HCT116 (cell line): Measurements from ENCODE around the gene BMP8B. TPM values are rescaled to one million over a fixed set of nuclear protein-coding genes. Genes with fewer than 3 reads are reported as not detected.

Source experiments
- ATAC-seq: fragments of 200-7000 bp; cut with Tn5 transposase; 2 replicates; pipeline ENCODE4 v1.9.1; 2020; ENCODE audit warnings: mild to moderate bottlenecking, moderate library complexity
- BruUV-seq: library from RNA; stranded (reverse); fragments of 400-500 nt; replicated peaks from 2 replicates; lab custom pipeline; 2021; lab: Mats Ljungman, UMichigan
- CTCF ChIA-PET: fragments of 300-600 bp; sonication (Branson Sonifier 250); formaldehyde crosslinking; loops from one replicate; lab custom pipeline; 2021; ENCODE audit warnings: antibody characterized with exemption; lab: Charles Lee
- POLR2A ChIA-PET: fragments of 300-600, 350-600 bp; sonication (Branson Sonifier 250); formaldehyde crosslinking; loops from one replicate; lab custom pipeline; 2021; ENCODE audit warnings: antibody characterized with exemption; lab: Charles Lee
- RAD21 ChIA-PET, 2 experiments: fragments of 300-600 bp; sonication (Branson Sonifier 250); formaldehyde crosslinking; loops; one replicate each; lab custom pipeline; 2023; ENCODE audit warnings: low total read pairs in 2 of 2; ENCODE audit not compliant: uncharacterized antibody in 2 of 2, unreplicated experiment in 2 of 2, low non-redundant PET in 1 of 2; lab: Charles Lee
- DNase-seq: peaks from one replicate; pipeline ENCODE4 v3.0.0-alpha.2; 2010; ENCODE audit warnings: low read depth, low spot score
- H2AFZ ChIP-seq: fragments of 200-600 bp; shearing (Covaris generic), sonication (generic); 2 replicates; pipeline ENCODE4 v1.6.1; 2017; ENCODE audit warnings: low read depth, mixed run types, mixed read lengths, antibody characterized with exemption, low read length; ENCODE audit not compliant: poor library complexity, severe bottlenecking
- H3K27ac ChIP-seq: 2 replicates; pipeline ENCODE4 v1.5.1; 2012; ENCODE audit warnings: low read depth, low read length
- H3K27me3 ChIP-seq: fragments of 200-600 bp; sonication (generic); 2 replicates; pipeline ENCODE4 v1.6.1; 2016; ENCODE audit warnings: mixed run types, low read length, mixed read lengths; ENCODE audit not compliant: insufficient read depth
- H3K36me3 ChIP-seq, 2 experiments: fragments of 200-500 bp in 1 of 2; fragments of 200-600 bp in 1 of 2; sonication (Bioruptor generic) in 1 of 2; sonication (generic) in 1 of 2; 2 replicates each; pipeline versions ENCODE4 v1.5.1 to v1.6.1; 2014 to 2016; ENCODE audit warnings: low read length in 2 of 2, inconsistent platforms in 1 of 2, mixed read lengths in 1 of 2, mixed run types in 1 of 2; ENCODE audit not compliant: insufficient read depth in 2 of 2, control insufficient read depth in 1 of 2
- H3K4me1 ChIP-seq, 2 experiments: fragments of 200-600 bp in 1 of 2; sonication (generic) in 1 of 2; 2 replicates each; pipeline versions ENCODE4 v1.5.1 to v1.6.1; 2012 to 2017; ENCODE audit warnings: low read length in 2 of 2, inconsistent platforms in 1 of 2, mild to moderate bottlenecking in 1 of 2, mixed read lengths in 1 of 2, mixed run types in 1 of 2, moderate library complexity in 1 of 2; ENCODE audit not compliant: insufficient read depth in 2 of 2, control insufficient read depth in 1 of 2
- H3K4me2 ChIP-seq: fragments of 200-600 bp; sonication (generic); 2 replicates; pipeline ENCODE4 v1.6.1; 2017; ENCODE audit warnings: mixed run types, low read length, mixed read lengths
- H3K4me3 ChIP-seq, 2 experiments: fragments of 200-600 bp in 1 of 2; sonication (generic) in 1 of 2; replicated peaks in 1 of 2; 2 replicates each; pipeline ENCODE4 v1.5.1; 2011 to 2016; ENCODE audit warnings: low read length in 2 of 2, control low read depth in 1 of 2, low read depth in 1 of 2, mild to moderate bottlenecking in 1 of 2, mixed read lengths in 1 of 2, mixed run types in 1 of 2
- H3K79me2 ChIP-seq: fragments of 200-600 bp; sonication (generic); 2 replicates; pipeline ENCODE4 v1.6.1; 2017; ENCODE audit warnings: mild to moderate bottlenecking, mixed run types, low read length, moderate library complexity, mixed read lengths; ENCODE audit not compliant: insufficient read depth
- H3K9ac ChIP-seq: fragments of 200-600 bp; sonication (generic); 2 replicates; pipeline ENCODE4 v1.6.1; 2016; ENCODE audit warnings: low read length, mixed read lengths
- H3K9me2 ChIP-seq: fragments of 200-600 bp; sonication (generic), shearing (Covaris generic); 2 replicates; pipeline ENCODE4 v1.6.1; 2017; ENCODE audit warnings: mixed run types, mild to moderate bottlenecking, moderate library complexity; ENCODE audit not compliant: insufficient read depth
- H3K9me3 ChIP-seq, 2 experiments: fragments of 200-500 bp in 1 of 2; fragments of 200-600 bp in 1 of 2; sonication (Bioruptor generic) in 1 of 2; sonication (generic) in 1 of 2; 2 replicates each; pipeline ENCODE4 v1.6.1; 2014 to 2017; ENCODE audit warnings: low read length in 2 of 2, mixed read lengths in 2 of 2, inconsistent platforms in 1 of 2, low read depth in 1 of 2, mild to moderate bottlenecking in 1 of 2, mixed run types in 1 of 2, moderate library complexity in 1 of 2; ENCODE audit not compliant: control insufficient read depth in 1 of 2, insufficient read depth in 1 of 2
- H4K20me1 ChIP-seq: fragments of 200-600 bp; sonication (generic), shearing (Covaris generic); 2 replicates; pipeline ENCODE4 v1.6.1; 2017; ENCODE audit warnings: mixed run types, mild to moderate bottlenecking, moderate library complexity; ENCODE audit not compliant: insufficient read depth
- CBX3 ChIP-seq: IDR thresholded peaks from 2 replicates; pipeline ENCODE4 v1.6.1; 2012; ENCODE audit warnings: low read depth
- CEBPB ChIP-seq: IDR thresholded peaks from 2 replicates; pipeline ENCODE4 v1.6.1; 2012; ENCODE audit warnings: low read depth
- EGR1 ChIP-seq: IDR thresholded peaks from 2 replicates; pipeline ENCODE4 v1.6.1; 2012; ENCODE audit warnings: low read depth
- ELF1 ChIP-seq: IDR thresholded peaks from 2 replicates; pipeline ENCODE4 v1.6.1; 2012; ENCODE audit warnings: low read depth, borderline replicate concordance
- EZH2phosphoT487 ChIP-seq: fragments of 200-600 bp; IDR thresholded peaks from 2 replicates; pipeline ENCODE4 v1.6.1; 2018; ENCODE audit warnings: antibody characterized with exemption, borderline replicate concordance
- POLR2A ChIP-seq: IDR thresholded peaks from 2 replicates; pipeline ENCODE4 v1.7.0; 2011; ENCODE audit warnings: borderline replicate concordance; ENCODE audit not compliant: insufficient read depth, insufficient read length; ENCODE audit errors: extremely low read depth
- POLR2AphosphoS5 ChIP-seq: IDR thresholded peaks from 2 replicates; pipeline ENCODE4 v1.6.1; 2011; ENCODE audit warnings: mild to moderate bottlenecking, low read depth, low read length, moderate library complexity
- RAD21 ChIP-seq: IDR thresholded peaks from 2 replicates; pipeline ENCODE4 v1.6.1; 2012; ENCODE audit warnings: low read depth, mild to moderate bottlenecking
- SIN3A ChIP-seq: IDR thresholded peaks from 2 replicates; pipeline ENCODE4 v1.6.1; 2012; ENCODE audit warnings: low read depth
- TCF7L2 ChIP-seq: IDR thresholded peaks from 2 replicates; pipeline ENCODE4 v1.7.0; 2011; ENCODE audit warnings: borderline replicate concordance, inconsistent platforms; ENCODE audit not compliant: insufficient read depth, insufficient read length; ENCODE audit errors: extremely low read depth
- YY1 ChIP-seq: IDR thresholded peaks from 2 replicates; pipeline ENCODE4 v1.6.1; 2011; ENCODE audit warnings: low read length, low read depth, moderate library complexity, mild to moderate bottlenecking; ENCODE audit not compliant: insufficient replicate concordance; ENCODE audit errors: extremely low read depth
- ZNF274 ChIP-seq: fragments of 200-500 bp; sonication (Bioruptor generic); IDR thresholded peaks from 2 replicates; pipeline ENCODE4 v1.6.1; 2014; ENCODE audit warnings: mild to moderate bottlenecking, low read depth, low read length, inconsistent platforms
- intact Hi-C: fragments of 100-400 bp; cut with micrococcal nuclease; formaldehyde crosslinking; loops from 2 replicates; pipeline ENCODE4 v1.10.0; 2022
- total RNA-seq: library from RNA; stranded (reverse); gene quantifications from one replicate; pipeline ENCODE4 v1.2.1, GENCODE V29; 2021; ENCODE audit not compliant: unreplicated experiment
- TF ChIP-seq, protein P1 (sequence below): IDR thresholded peaks from 2 replicates; pipeline ENCODE4 v1.6.1; 2011; ENCODE audit warnings: mild to moderate bottlenecking, low read length, moderate library complexity; ENCODE audit not compliant: insufficient replicate concordance; ENCODE audit errors: extremely low read depth
- TF ChIP-seq, protein P2 (sequence below): IDR thresholded peaks from 2 replicates; pipeline ENCODE4 v1.6.1; 2012
- TF ChIP-seq, protein P3 (sequence below): IDR thresholded peaks from 2 replicates; pipeline ENCODE4 v1.6.1; 2012
- TF ChIP-seq, protein P4 (sequence below): IDR thresholded peaks from 2 replicates; pipeline ENCODE4 v1.6.1; 2012; ENCODE audit warnings: low read depth

Gene BMP8B
- total RNA-seq, 1 experiment from 2014 or later = 9.5 TPM

DNA sequence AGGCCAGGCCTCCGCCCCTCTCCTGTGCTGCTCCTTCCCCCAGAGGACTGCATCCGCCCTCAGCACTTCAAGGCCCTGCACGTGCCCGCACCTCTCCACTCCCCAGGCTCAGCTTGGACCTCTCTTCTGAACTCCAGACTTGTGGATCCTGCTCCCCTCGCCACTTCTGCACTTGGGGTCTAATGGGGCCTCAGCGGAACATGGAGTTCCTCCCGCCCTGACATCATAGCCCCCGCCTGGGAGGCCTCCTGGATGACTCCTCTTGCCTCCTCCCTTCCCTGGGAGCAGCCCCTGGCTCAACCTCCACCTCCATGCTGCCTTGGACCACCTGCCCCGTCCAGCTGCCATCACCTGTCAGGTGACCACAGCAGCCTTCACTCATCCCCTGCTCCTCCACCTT, 27.6 kb downstream of the BMP8B start (continued):
- TF ChIP-seq, protein P1, sequence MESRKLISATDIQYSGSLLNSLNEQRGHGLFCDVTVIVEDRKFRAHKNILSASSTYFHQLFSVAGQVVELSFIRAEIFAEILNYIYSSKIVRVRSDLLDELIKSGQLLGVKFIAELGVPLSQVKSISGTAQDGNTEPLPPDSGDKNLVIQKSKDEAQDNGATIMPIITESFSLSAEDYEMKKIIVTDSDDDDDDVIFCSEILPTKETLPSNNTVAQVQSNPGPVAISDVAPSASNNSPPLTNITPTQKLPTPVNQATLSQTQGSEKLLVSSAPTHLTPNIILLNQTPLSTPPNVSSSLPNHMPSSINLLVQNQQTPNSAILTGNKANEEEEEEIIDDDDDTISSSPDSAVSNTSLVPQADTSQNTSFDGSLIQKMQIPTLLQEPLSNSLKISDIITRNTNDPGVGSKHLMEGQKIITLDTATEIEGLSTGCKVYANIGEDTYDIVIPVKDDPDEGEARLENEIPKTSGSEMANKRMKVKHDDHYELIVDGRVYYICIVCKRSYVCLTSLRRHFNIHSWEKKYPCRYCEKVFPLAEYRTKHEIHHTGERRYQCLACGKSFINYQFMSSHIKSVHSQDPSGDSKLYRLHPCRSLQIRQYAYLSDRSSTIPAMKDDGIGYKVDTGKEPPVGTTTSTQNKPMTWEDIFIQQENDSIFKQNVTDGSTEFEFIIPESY = no peak
- TF ChIP-seq RAD21 (no peak), EZH2phosphoT487 (no peak), CBX3 (no peak), YY1 (no peak), ZNF274 (no peak)

DNA sequence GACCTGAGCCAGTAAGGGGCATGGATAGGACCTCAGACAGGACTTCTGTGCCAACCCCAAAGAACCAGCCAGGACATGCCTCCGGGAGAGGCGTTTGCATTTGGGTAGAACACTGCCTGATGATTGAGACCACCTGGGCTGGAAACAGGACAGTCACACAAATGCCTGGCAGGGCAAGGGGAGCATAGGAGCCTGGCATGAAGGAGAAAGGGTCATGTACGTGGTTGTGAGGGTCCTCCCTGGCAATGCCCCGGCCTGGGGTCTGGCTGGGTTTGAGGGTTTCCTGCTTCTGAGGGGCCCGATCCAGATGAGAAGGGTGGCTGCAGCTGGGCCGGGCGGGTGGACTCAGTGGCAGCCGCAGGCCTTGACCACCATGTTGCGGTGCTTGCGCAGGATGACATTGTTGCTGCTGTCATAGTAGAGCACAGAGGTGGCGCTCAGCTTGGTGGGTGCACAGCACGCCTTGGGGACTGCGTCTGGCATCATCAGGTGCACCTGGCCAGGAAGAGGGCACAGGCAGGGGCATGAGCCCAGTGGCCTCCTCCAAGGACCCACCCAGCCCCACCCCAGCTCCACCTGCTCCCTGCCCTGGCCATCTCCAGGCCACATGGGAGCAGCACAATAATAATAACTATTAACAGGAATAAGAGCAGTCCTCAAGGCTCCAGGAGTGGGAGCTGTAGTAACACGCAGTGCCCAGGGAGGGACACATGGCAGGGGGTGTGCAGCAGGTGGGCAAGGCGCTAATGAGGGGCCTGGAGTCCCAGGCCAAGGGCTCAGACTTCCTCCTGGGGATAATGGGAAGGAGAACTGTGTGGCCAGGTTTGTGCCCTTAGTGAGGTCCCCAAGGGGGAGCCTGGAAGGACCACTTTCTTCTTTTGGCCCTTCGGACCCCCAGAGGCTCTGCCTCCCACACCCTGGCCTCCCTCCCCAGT, 28.3 kb downstream of the BMP8B start:
- DNase-seq (no peak), ATAC-seq (no peak)
- Histone ChIP-seq H4K20me1 (no peaks in the 10 kb centered on the region), H3K79me2 (no peaks in the 10 kb centered on the region), H3K27ac (no peak overlapping the region), H3K4me3 (no peak overlapping the region), H3K9ac (no peak overlapping the region), H2AFZ (no peak overlapping the region), H3K9me3 (no peaks in the 10 kb centered on the region), H3K4me2 (no peak overlapping the region), H3K36me3 (peaks cover 8 to 17% of the 10 kb centered on the region in 2 experiments; a peak in 3 of 4 replicates), H3K9me2 (no peaks in the 10 kb centered on the region), H3K27me3 (no peaks in the 10 kb centered on the region), H3K4me1 (no peaks in the 10 kb centered on the region)
- ChIA-PET RAD21 (no interaction called here), POLR2A (no interaction called here), CTCF (no interaction called here)
- intact Hi-C loops = no loop called here
- no TSS peak for BruUV-seq
- no peak for TF ChIP-seq YY1
- TF ChIP-seq CEBPB = no peak
- no peak for TF ChIP-seq ELF1
- TF ChIP-seq, protein P2, sequence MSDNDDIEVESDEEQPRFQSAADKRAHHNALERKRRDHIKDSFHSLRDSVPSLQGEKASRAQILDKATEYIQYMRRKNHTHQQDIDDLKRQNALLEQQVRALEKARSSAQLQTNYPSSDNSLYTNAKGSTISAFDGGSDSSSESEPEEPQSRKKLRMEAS = no peak
- no peak for TF ChIP-seq SIN3A
- no peak for TF ChIP-seq TCF7L2
- TF ChIP-seq RAD21 = no peak
- no peak for TF ChIP-seq EGR1
- TF ChIP-seq POLR2AphosphoS5 = no peak
- TF ChIP-seq ZNF274 = no peak
- no peak for TF ChIP-seq POLR2A
- TF ChIP-seq, protein P3, sequence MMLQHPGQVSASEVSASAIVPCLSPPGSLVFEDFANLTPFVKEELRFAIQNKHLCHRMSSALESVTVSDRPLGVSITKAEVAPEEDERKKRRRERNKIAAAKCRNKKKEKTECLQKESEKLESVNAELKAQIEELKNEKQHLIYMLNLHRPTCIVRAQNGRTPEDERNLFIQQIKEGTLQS = no peak
- TF ChIP-seq, protein P4, sequence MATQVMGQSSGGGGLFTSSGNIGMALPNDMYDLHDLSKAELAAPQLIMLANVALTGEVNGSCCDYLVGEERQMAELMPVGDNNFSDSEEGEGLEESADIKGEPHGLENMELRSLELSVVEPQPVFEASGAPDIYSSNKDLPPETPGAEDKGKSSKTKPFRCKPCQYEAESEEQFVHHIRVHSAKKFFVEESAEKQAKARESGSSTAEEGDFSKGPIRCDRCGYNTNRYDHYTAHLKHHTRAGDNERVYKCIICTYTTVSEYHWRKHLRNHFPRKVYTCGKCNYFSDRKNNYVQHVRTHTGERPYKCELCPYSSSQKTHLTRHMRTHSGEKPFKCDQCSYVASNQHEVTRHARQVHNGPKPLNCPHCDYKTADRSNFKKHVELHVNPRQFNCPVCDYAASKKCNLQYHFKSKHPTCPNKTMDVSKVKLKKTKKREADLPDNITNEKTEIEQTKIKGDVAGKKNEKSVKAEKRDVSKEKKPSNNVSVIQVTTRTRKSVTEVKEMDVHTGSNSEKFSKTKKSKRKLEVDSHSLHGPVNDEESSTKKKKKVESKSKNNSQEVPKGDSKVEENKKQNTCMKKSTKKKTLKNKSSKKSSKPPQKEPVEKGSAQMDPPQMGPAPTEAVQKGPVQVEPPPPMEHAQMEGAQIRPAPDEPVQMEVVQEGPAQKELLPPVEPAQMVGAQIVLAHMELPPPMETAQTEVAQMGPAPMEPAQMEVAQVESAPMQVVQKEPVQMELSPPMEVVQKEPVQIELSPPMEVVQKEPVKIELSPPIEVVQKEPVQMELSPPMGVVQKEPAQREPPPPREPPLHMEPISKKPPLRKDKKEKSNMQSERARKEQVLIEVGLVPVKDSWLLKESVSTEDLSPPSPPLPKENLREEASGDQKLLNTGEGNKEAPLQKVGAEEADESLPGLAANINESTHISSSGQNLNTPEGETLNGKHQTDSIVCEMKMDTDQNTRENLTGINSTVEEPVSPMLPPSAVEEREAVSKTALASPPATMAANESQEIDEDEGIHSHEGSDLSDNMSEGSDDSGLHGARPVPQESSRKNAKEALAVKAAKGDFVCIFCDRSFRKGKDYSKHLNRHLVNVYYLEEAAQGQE = no peak
